Neuron (in vitro differentiated cells): ENCODE measurements around the gene SLC22A5.

ENCODE experiments used
- H2AFZ ChIP-seq: one replicate; pipeline ENCODE4 v1.6.1; 2013; ENCODE audit warnings: low read depth, mild to moderate bottlenecking, inconsistent platforms, low read length, moderate library complexity
- H3K27me3 ChIP-seq: one replicate; pipeline ENCODE4 v1.6.1; 2013; ENCODE audit warnings: low read length; ENCODE audit not compliant: insufficient read depth
- H3K36me3 ChIP-seq: one replicate; pipeline ENCODE4 v1.6.1; 2013; ENCODE audit warnings: low read length; ENCODE audit not compliant: insufficient read depth
- H3K4me1 ChIP-seq: one replicate; pipeline ENCODE4 v1.6.1; 2013; ENCODE audit warnings: low read length; ENCODE audit not compliant: insufficient read depth
- H3K4me3 ChIP-seq: 2 replicates; pipeline ENCODE4 v1.5.1; 2013; ENCODE audit warnings: mild to moderate bottlenecking, low read length, moderate library complexity
- H3K9me3 ChIP-seq: one replicate; pipeline ENCODE4 v1.6.1; 2013; ENCODE audit warnings: low read length

SLC22A5 gene

GRCh38 chr5:132369474-132370180 is at the start of gene SLC22A5:
TSS of gene SLC22A5 (plus strand) at chr5:132369710. CDS start at chr5:132369973, 263 bp downstream.
- H2AFZ ChIP-seq: peak within 1 kb of the TSS; percentile 96
- H3K4me3 ChIP-seq: peak within 1 kb of the TSS; percentile 49
- peaks cover 9% of the 10 kb centered on the region for H3K27me3 ChIP-seq
- no peaks in the 10 kb centered on the region for H3K4me1 ChIP-seq
- no peaks in the 10 kb centered on the region for H3K9me3 ChIP-seq
- no peaks in the 10 kb centered on the region for H3K36me3 ChIP-seq

- Histone ChIP-seq H3K4me1 (peaks cover 14% of the 10 kb centered on the region), H3K4me3 (no peak overlapping the region), H3K27me3 (no peaks in the 10 kb centered on the region), H3K36me3 (no peaks in the 10 kb centered on the region), H2AFZ (no peak overlapping the region), H3K9me3 (no peaks in the 10 kb centered on the region)
Observed at GRCh38 chr5:132319975-132320374, 49.5 kb upstream of the SLC22A5 start.

DNA sequence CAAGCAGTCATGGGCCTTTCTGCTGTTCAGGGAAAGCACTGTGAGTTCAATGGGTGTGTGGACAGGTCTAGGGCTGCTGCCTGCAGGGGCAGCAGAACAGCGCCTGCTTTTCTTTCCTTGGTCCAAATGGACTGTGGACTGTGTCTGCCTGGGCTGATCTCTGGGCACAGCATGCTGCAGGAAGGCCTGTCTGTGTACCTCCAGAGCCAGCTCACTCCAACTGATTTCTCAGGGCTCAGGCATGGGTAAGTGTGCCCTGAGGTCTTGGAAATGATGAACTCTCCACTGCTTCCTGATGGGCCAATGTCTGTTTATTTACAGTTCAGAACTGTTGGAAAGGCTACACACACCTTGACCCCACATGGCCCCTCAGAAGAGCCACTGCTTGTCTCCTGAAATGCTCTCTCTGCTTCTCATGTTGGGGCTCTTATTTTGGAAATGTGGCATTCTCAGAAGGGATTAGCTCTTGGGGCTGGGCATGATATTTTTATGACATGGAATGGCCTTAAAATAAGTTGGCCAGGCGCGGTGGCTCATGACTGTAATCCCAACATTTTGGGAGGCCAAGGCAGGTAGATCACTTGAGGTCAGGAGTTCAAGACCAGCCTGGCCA is 48.3 kb upstream of the SLC22A5 start:
- no peak overlapping the region for H2AFZ ChIP-seq
- H3K9me3 ChIP-seq: no peaks in the 10 kb centered on the region
- H3K36me3 ChIP-seq: no peaks in the 10 kb centered on the region
- H3K27me3 ChIP-seq: no peaks in the 10 kb centered on the region
- peaks cover 20% of the 10 kb centered on the region for H3K4me1 ChIP-seq
- no peak overlapping the region for H3K4me3 ChIP-seq

- Histone ChIP-seq H2AFZ (no peak overlapping the region), H3K9me3 (no peaks in the 10 kb centered on the region), H3K4me3 (no peak overlapping the region), H3K4me1 (peaks cover 20% of the 10 kb centered on the region), H3K27me3 (no peaks in the 10 kb centered on the region), H3K36me3 (no peaks in the 10 kb centered on the region)
Observed at GRCh38 chr5:132322266-132322665, 47.2 kb upstream of the SLC22A5 start.

DNA sequence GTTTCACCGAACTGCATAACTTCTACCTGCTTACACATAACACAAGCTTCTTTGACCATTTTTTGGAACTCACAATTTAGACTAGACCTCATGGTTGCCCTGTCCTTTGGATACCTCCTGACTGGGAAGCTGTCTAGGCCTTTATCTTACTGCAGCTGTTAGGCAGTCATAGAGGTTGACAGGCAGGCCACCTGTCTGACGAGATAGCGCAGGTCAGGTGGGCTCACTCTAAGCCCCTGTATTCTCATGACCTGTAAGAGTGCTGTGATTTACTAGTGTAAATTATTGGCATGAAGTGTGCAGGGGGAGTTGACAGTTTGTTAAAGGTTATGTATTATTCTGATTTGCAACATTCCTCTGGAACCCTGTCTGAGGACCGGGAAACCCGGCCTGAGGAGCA is 46.3 kb upstream of the SLC22A5 start:
- Histone ChIP-seq H3K9me3 (no peaks in the 10 kb centered on the region), H2AFZ (no peak overlapping the region), H3K27me3 (no peaks in the 10 kb centered on the region), H3K4me3 (no peak overlapping the region), H3K36me3 (no peaks in the 10 kb centered on the region), H3K4me1 (peaks cover 20% of the 10 kb centered on the region)

- no peak overlapping the region for H2AFZ ChIP-seq
- H3K9me3 ChIP-seq: no peaks in the 10 kb centered on the region
- peaks cover 20% of the 10 kb centered on the region for H3K4me1 ChIP-seq
- H3K36me3 ChIP-seq: no peaks in the 10 kb centered on the region
- no peak overlapping the region for H3K4me3 ChIP-seq
- no peaks in the 10 kb centered on the region for H3K27me3 ChIP-seq
Observed at GRCh38 chr5:132325691-132326090, 43.8 kb upstream of the SLC22A5 start.

DNA sequence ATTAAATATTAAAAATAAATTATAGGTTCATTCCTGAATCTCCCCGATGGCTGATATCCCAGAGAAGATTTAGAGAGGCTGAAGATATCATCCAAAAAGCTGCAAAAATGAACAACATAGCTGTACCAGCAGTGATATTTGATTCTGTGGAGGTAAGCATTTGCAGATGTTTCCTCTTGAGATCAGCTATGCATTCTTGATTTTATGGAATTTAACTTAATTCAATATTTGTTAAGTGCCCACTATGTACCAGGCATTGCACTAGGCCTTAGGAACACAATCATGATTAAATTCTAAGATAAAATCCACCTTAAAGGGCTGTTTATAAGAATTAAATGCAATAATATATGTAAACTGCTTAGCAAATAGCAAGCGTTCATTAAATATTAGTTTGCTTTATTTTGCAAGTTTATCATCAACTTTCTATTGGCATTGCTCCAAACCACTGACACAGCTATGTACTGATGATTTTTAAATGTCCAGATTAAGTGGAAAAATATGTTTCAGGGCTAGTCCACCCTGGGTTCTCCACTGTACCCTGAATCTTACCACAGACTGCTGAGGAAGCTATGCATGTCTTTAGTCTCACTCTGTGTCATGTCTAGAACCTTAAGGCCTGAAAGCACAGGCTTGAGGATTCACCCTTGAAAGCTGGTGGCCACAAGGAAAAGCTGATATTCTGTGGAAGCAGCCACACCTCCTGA is 42.1 kb upstream of the SLC22A5 start:
- H3K9me3 ChIP-seq: no peaks in the 10 kb centered on the region
- H3K4me1 ChIP-seq: peaks cover 14% of the 10 kb centered on the region
- H3K27me3 ChIP-seq: no peaks in the 10 kb centered on the region
- no peaks in the 10 kb centered on the region for H3K36me3 ChIP-seq
- H2AFZ ChIP-seq: no peak overlapping the region
- H3K4me3 ChIP-seq: no peak overlapping the region

- Histone ChIP-seq H3K4me1 (peaks cover 3% of the 10 kb centered on the region), H3K9me3 (no peaks in the 10 kb centered on the region), H3K27me3 (no peaks in the 10 kb centered on the region), H3K4me3 (no peak overlapping the region), H3K36me3 (no peaks in the 10 kb centered on the region), H2AFZ (no peak overlapping the region)
Observed at GRCh38 chr5:132334812-132335211, 34.7 kb upstream of the SLC22A5 start.

- H3K9me3 ChIP-seq: no peaks in the 10 kb centered on the region
- no peaks in the 10 kb centered on the region for H3K27me3 ChIP-seq
- H3K4me3 ChIP-seq: no peak overlapping the region
- H2AFZ ChIP-seq: no peak overlapping the region
- no peaks in the 10 kb centered on the region for H3K36me3 ChIP-seq
- H3K4me1 ChIP-seq: peaks cover 3% of the 10 kb centered on the region
Observed at GRCh38 chr5:132335402-132335801, 34.1 kb upstream of the SLC22A5 start.

GRCh38 chr5:132339502-132339901 is 30.0 kb upstream of the SLC22A5 start:
- Histone ChIP-seq H3K36me3 (no peaks in the 10 kb centered on the region), H3K9me3 (no peaks in the 10 kb centered on the region), H2AFZ (no peak overlapping the region), H3K4me1 (peaks cover 3% of the 10 kb centered on the region), H3K4me3 (no peak overlapping the region), H3K27me3 (no peaks in the 10 kb centered on the region)

DNA sequence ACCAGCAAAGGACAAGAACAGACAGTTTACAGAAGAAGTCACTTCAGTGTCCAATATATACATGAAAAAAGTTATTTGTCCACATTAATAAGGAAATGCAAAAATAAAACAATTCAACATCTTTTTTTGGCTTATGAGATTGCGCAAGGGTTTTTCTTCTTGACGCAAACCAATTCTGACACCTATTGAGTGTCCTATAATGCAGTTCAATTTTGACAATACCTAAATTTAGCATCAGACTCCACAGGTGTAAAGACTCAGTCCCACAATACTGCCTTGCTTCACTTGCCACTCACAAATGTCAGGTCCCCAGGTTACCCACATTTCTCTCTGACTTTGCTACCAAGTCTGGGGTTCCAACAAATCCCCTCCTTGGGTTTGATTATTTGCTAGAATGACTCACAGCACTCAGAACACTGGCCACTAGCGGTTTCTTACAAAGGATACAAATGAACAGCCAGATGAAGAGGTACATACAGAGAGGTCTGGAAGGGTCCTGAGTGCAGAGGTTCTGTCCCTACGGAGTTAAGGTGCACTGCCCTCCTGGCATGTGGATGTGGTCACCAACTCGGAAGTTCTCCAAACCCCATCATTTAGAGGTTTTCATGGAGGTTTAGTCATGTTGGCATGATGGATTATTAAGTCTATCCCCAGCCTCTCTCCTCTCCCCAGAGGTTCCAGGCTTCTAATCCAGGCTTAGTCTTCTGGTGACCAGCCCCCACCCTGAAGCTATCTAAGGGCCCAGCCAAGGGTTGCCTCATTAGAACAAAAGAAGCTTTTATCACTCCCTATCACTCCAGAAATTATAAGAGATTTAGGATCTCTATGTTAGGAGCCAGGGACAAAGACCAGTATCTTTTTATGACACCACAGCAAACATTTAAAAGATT is 27.0 kb upstream of the SLC22A5 start:
- Histone ChIP-seq H3K36me3 (no peaks in the 10 kb centered on the region), H3K27me3 (no peaks in the 10 kb centered on the region), H2AFZ (no peak overlapping the region), H3K4me1 (no peaks in the 10 kb centered on the region), H3K9me3 (no peaks in the 10 kb centered on the region), H3K4me3 (no peak overlapping the region)

- Histone ChIP-seq H3K9me3 (no peaks in the 10 kb centered on the region), H2AFZ (no peak overlapping the region), H3K27me3 (no peaks in the 10 kb centered on the region), H3K4me3 (no peak overlapping the region), H3K36me3 (no peaks in the 10 kb centered on the region), H3K4me1 (no peaks in the 10 kb centered on the region)
Observed at GRCh38 chr5:132344775-132345514, 24.6 kb upstream of the SLC22A5 start.
